CD4-positive, alpha-beta T cell treated with Interleukin-4 for 1 hour (primary cell): ENCODE results near the gene ZNF385B.

Source experiments
- DNase-seq, 2 donors: peaks; one replicate each; pipeline ENCODE4 v3.0.0-alpha.2; 2020 to 2022

Gene ZNF385B

GRCh38 chr2:179741317-179741716 is 120.1 kb downstream of the ZNF385B start:
- no peak for DNase-seq

GRCh38 chr2:179729966-179730365 is 131.4 kb downstream of the ZNF385B start:
- no peak for DNase-seq

GRCh38 chr2:179726461-179727180 is 134.8 kb downstream of the ZNF385B start:
- DNase-seq, result no peak

- no peak for DNase-seq
Measured at GRCh38 chr2:179724403-179724802, 137.0 kb downstream of the ZNF385B start.

GRCh38 chr2:179720173-179720772 is 141.1 kb downstream of the ZNF385B start:
- DNase-seq, result no peak

- DNase-seq, result no peak
Measured at GRCh38 chr2:179715871-179716270, 145.5 kb downstream of the ZNF385B start.

GRCh38 chr2:179715196-179715595 is 146.2 kb downstream of the ZNF385B start:
- no peak for DNase-seq

GRCh38 chr2:179712825-179713224 is 148.6 kb downstream of the ZNF385B start:
- no peak for DNase-seq

GRCh38 chr2:179711375-179711774 is 150.0 kb downstream of the ZNF385B start:
- no peak for DNase-seq

GRCh38 chr2:179703702-179704101 is 157.7 kb downstream of the ZNF385B start:
- DNase-seq, result no peak

- no peak for DNase-seq
Measured at GRCh38 chr2:179702912-179703311, 158.5 kb downstream of the ZNF385B start.

- DNase-seq, result no peak
Measured at GRCh38 chr2:179701524-179702110, 159.8 kb downstream of the ZNF385B start.

GRCh38 chr2:179695486-179695885 is 165.9 kb downstream of the ZNF385B start:
- DNase-seq, result no peak

- DNase-seq, result no peak
Measured at GRCh38 chr2:179694963-179695362, 166.4 kb downstream of the ZNF385B start.

- DNase-seq, result no peak
Measured at GRCh38 chr2:179692610-179693009, 168.8 kb downstream of the ZNF385B start.

GRCh38 chr2:179692043-179692442 is 169.4 kb downstream of the ZNF385B start:
- DNase-seq, result no peak

- no peak for DNase-seq
Measured at GRCh38 chr2:179691235-179691634, 170.2 kb downstream of the ZNF385B start.

- DNase-seq, result no peak
Measured at GRCh38 chr2:179686718-179687342, 174.6 kb downstream of the ZNF385B start.

- no peak for DNase-seq
Measured at GRCh38 chr2:179686069-179686468, 175.3 kb downstream of the ZNF385B start.

- DNase-seq, result no peak
Measured at GRCh38 chr2:179685146-179685545, 176.3 kb downstream of the ZNF385B start.

- no peak for DNase-seq
Measured at GRCh38 chr2:179682756-179683155, 178.7 kb downstream of the ZNF385B start.

- DNase-seq, result no peak
Measured at GRCh38 chr2:179677746-179678505, 183.5 kb downstream of the ZNF385B start.

GRCh38 chr2:179677077-179677688 is 184.2 kb downstream of the ZNF385B start:
- DNase-seq, result no peak
